AG09309 (cell line): ENCODE results near the gene NR2C2.
A peak's percentile ranks its signal among the peaks of the same experiment; 100 is the strongest.
"Not testable (repeated sequence)": the region's sequence is repeated elsewhere in the genome, so short reads cannot be mapped to it uniquely, and the experiment has no call there.

Source experiments
- DNase-seq: peaks from one replicate; pipeline ENCODE4 v3.0.0-alpha.2; 2010; ENCODE audit warnings: low read depth
- H3K4me3 ChIP-seq: 2 replicates; pipeline ENCODE4 v1.5.1; 2011; ENCODE audit warnings: mild to moderate bottlenecking, low read depth, low read length, moderate library complexity; ENCODE audit not compliant: control insufficient read depth
- CTCF ChIP-seq: IDR thresholded peaks from 2 replicates; pipeline ENCODE4 v1.5.1; 2011; ENCODE audit warnings: mild to moderate bottlenecking, low read depth, low read length, inconsistent platforms; ENCODE audit not compliant: insufficient read depth, control insufficient read depth; ENCODE audit errors: missing control alignments

The NR2C2 gene

DNA sequence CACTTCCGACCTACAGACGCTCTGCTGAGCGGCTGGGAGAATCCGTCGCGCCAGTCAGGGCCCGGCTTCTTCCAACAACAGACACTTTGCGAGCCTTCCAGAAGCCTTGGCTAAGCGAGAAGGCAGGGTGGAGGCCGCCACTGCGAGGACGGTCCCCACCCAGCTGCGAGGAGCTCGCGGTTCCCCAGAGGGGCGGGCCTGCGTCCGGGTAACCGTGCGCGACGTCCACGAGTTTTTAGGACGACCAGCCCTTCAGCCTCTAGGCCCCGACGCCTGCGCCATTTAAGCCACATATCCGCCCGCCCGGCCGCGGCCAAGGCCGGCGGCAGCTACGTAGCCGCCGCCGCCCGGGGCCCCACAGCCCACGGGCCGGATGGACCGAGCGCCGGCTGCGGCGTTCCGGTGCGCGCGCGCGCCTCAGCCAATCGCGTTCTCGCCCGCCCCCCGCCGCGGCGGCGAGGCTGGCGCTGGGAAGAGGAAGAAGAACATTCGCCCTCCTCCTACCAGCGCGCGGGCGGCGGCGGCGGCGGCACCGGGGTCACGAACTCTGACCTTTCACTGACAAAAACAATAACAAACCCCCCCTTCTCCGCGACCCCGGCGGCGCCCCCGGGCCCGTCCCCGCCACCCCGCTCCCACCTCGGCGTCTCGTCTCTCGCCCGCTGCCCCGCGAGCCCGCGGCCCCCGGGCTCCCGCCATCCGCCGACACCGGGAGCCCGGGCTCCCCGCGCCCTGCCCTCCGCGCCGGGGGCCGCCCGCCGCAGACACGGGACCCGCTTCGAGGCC lies at the start of gene NR2C2:
Gene NR2C2 (plus strand): TSS at position 484 of the 786 bp plus-strand sequence. CDS start 56,332 bp downstream, outside the sequence.
- peak within 1 kb of the TSS; percentile 96 for H3K4me3 ChIP-seq
- TF ChIP-seq CTCF: no peak
- no peak for DNase-seq

GRCh38 chr3:14898929-14899328 lies 48.5 kb upstream of the NR2C2 start:
- H3K4me3 ChIP-seq: no peak overlapping the region
- no peak for TF ChIP-seq CTCF
- no peak for DNase-seq

DNA sequence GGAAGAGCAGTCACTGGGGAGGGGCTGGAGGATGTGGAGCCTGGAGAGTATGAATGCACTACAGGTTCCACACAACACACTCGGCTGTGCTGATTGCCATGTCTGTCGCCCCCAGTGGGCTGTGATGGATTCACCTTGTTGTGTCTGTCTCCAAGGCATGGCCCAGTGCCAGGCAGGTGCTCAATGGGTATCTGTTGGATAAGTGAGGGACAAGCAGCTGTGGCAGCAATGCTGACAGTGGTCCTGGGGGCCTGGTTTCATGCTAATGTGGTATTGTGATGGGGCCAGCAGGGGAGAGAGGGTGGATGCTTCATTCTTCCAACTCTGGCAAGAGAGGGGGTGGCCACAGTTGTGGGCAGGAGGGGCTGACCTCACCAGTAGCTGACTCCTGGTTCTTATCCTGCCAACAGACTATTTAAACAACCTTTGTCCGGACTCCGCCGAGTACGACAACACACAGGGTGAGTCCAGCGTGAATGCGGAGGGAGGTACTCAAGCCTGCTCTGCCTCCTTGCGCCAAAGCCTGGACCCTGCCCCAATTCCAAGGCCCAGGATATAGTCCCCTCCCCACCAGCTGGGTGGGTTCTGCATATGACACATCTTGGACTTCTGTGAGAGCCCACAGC lies 47.3 kb upstream of the NR2C2 start:
- DNase-seq: no peak
- H3K4me3 ChIP-seq: no peak overlapping the region
- no peak for TF ChIP-seq CTCF

GRCh38 chr3:14900881-14901873 lies 46.2 kb upstream of the NR2C2 start:
- no peak for DNase-seq
- H3K4me3 ChIP-seq: no peak overlapping the region
- no peak for TF ChIP-seq CTCF

DNA sequence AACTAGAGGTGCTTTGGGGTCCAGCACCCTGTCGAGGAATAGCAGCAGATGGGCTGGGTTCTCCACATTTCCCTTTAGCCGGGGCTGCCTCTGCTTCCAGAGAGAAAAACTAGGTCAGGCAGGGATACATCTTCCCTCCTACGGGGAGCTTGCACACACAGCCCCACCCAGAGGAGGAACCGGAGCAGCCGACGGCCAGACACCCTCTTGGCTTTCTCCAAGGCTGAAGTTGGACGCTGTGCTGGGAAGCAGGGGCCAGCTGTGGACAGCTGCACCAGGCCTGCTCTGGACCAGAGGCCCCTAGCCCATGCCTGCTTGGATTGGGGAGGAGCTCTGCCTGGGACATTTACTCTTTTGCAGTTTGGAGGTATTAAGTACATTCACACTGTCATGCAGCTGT lies 44.7 kb upstream of the NR2C2 start:
- H3K4me3 ChIP-seq: no peak overlapping the region
- TF ChIP-seq CTCF: no peak
- no peak for DNase-seq

GRCh38 chr3:14903501-14903900 lies 43.9 kb upstream of the NR2C2 start:
- not testable (repeated sequence) for DNase-seq, H3K4me3 ChIP-seq
